Lower leg skin (tissue), 4 donors: ENCODE data around the gene HTR2B. TPM values are rescaled to one million over a fixed set of nuclear protein-coding genes. Genes with fewer than 3 reads are reported as not detected.

Experiments used
- DNase-seq, 2 donors: peaks; one replicate each; pipeline ENCODE4 v3.0.0-alpha.2; 2019; ENCODE audit warnings: low spot score in 2 of 2
- H3K4me3 ChIP-seq: fragments of 200-600 bp; sonication (generic); 2 replicates; pipeline ENCODE4 v1.5.1; 2017; ENCODE audit warnings: mild to moderate bottlenecking, low read depth; ENCODE audit not compliant: poor library complexity, severe bottlenecking
- POLR2A ChIP-seq, 2 donors: fragments of 450-650 bp; IDR thresholded peaks; one replicate each; pipeline ENCODE4 v1.6.1; 2016 to 2017; ENCODE audit warnings: antibody characterized with exemption in 2 of 2, mild to moderate bottlenecking in 1 of 2, moderate library complexity in 1 of 2
- WGBS, 2 donors: methylation state at CpG; one replicate each; pipeline ENCODE4 v1.1.5; 2018; 5-methylcytosine and 5-hydroxymethylcytosine counted together
- intact Hi-C: fragments of 100-400 bp; cut with DNase I; formaldehyde crosslinking; loops from one replicate; pipeline ENCODE4 v1.15.0; 2023; ENCODE audit warnings: low total_unique reads
- total RNA-seq, 4 donors: library from RNA; depleted of rRNA; stranded (reverse); fragments of >200 nt; gene quantifications; one replicate each; pipeline ENCODE4 v1.1.0, GENCODE V29; 2016
- TF ChIP-seq, protein P1 (sequence below), 3 donors: fragments of 450-650 bp; IDR thresholded peaks; one replicate each; pipeline ENCODE4 v1.5.1; 2016; ENCODE audit warnings: antibody characterized with exemption in 3 of 3, mild to moderate bottlenecking in 3 of 3, moderate library complexity in 2 of 3

The HTR2B gene
- total RNA-seq: under 1 TPM in 2 of 4 donors, not detected in 2; 0.10 to 0.46 TPM

DNA sequence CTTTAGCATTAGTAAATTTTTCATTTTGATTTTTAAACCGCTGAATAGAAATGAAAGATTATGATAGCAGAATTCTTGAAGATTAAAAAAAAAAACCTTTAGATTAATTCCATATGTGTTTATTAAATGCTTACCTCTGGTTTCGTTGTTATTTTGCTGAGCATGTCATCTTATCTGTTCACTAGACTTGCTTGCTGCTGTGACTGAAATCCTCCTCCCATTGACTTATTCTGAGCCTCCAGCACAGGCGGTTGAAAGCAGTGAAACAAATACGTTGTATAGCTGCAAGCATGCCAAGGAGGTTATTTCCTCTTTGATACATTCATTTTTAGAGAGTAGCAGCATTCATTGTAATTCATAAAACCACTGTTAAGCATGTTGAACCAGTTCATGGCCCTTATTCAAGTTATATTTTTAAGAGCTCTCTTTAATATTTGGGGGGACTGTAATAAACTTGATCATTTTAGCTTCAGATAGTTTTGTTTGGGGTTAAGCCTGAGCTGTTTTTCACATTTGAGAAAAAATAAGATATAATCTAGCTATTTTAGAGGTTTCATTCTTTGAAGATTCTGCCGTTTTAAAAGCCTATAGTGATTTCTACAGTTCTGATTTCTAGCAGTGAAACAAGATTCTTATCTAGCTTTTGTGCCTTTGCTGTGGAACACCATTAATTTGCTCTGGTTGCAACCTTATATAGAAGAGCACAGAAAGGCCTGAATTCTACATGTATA lies at the start of gene HTR2B:
TSS of gene HTR2B (minus strand) at position 205 of the 731 bp plus-strand sequence. CDS start 1,278 bp downstream, outside the sequence.
- no peak for DNase-seq
- H3K4me3 ChIP-seq: no peak within 1 kb of the TSS
- intact Hi-C loops: no loop called here
- WGBS, 2 donors: 48 to 58% methylated on average over 5 of the region's 5 CpGs
- TF ChIP-seq POLR2A (IDR thresholded peaks at IDR 0.05): no peak
- TF ChIP-seq, protein P1, sequence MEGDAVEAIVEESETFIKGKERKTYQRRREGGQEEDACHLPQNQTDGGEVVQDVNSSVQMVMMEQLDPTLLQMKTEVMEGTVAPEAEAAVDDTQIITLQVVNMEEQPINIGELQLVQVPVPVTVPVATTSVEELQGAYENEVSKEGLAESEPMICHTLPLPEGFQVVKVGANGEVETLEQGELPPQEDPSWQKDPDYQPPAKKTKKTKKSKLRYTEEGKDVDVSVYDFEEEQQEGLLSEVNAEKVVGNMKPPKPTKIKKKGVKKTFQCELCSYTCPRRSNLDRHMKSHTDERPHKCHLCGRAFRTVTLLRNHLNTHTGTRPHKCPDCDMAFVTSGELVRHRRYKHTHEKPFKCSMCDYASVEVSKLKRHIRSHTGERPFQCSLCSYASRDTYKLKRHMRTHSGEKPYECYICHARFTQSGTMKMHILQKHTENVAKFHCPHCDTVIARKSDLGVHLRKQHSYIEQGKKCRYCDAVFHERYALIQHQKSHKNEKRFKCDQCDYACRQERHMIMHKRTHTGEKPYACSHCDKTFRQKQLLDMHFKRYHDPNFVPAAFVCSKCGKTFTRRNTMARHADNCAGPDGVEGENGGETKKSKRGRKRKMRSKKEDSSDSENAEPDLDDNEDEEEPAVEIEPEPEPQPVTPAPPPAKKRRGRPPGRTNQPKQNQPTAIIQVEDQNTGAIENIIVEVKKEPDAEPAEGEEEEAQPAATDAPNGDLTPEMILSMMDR (IDR thresholded peaks at IDR 0.05): no peak

DNA sequence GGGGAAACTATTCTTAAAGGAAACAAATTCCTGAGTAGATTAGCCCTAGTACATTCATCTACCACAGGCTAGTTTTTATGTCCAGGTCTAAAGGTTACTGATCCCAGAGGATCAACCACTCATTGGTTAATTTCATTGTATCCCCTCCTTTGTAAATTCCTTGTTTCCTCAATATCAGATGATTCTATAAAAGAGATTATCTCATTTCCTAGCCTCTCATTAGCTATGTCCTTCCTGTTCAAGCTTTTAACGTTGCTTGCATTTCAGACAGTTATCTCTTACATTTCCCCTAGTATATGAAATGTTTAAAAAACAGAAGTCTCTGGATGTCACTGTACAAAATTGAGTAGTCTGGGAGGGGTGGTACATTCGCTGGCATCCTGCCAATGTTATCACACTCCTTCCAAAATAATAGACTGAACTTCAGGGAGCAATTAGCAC lies 49.4 kb upstream of the HTR2B start:
- TF ChIP-seq, protein P1 (IDR thresholded peaks at IDR 0.05): no peak
- no peak for TF ChIP-seq POLR2A (IDR thresholded peaks at IDR 0.05)
- H3K4me3 ChIP-seq: no peak overlapping the region
- DNase-seq: no peak
- 36 to 38% methylated on average over 2 of the region's 2 CpGs for WGBS, 2 donors
- intact Hi-C loops: no loop called here

DNA sequence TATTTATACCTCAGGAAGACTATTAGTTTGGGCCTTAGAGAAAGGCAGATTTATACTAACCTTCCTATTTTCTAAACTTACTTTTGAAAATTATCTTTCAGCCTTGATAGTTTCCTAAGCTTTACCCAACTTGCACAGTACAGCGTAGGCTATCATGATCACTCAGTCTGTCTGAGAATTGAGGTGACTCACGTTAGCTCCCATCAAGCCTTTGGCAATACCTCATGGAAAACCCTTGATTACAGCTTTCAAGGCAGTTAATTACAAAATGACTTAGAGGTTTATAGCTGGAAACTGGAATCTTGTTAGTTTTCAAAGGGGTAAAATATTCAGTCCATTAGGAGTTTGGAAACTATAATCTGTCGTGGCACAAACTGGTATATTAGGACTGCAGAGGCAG lies 47.2 kb upstream of the HTR2B start:
- DNase-seq: no peak
- 86 to 88% methylated on average over 3 of the region's 3 CpGs for WGBS, 2 donors
- H3K4me3 ChIP-seq: no peak overlapping the region
- TF ChIP-seq, protein P1 (IDR thresholded peaks at IDR 0.05): no peak
- no peak for TF ChIP-seq POLR2A (IDR thresholded peaks at IDR 0.05)
- intact Hi-C loops: no loop called here

DNA sequence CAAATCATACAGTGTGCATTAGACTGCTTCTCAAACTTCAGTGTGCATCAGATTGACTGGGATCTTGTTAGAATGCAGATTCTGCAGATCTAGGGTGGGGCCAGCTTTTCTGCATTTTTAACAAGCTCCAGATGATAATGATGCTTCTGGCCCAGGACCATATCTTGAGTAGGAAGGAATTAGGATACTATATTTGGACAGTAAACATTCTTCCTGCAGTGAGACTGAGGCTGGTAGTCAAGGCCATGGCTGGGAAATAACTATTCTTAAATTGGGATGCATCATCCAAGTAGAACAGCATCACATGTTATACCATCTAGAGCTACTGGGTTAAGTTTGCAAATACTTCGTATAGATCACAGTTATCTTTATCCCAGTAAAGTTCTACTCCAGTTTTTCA lies 45.2 kb upstream of the HTR2B start:
- intact Hi-C loops: no loop called here
- DNase-seq: no peak
- H3K4me3 ChIP-seq: no peak overlapping the region
- 79 to 81% methylated on average over 1 of the region's 1 CpG for WGBS, 2 donors
- TF ChIP-seq, protein P1 (IDR thresholded peaks at IDR 0.05): no peak
- no peak for TF ChIP-seq POLR2A (IDR thresholded peaks at IDR 0.05)

DNA sequence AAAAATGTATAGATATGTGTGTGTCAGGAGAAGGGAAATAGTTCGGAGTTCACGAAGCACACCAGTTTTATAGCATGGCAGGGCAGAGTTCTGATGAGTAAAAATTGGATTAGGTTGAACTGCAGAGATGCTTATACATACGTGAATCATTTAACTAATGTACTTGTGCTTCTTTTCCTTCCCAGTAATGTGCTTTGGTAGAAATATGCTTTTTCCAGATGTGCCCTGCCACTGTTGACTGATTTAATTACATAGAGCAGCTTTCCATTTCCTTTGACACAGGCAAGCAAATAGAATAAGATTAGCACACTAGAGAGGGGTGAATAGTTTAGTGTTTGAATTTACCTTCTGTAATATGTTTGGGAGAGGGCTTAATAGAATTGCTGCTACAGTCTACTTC lies 44.6 kb upstream of the HTR2B start:
- no peak for DNase-seq
- intact Hi-C loops: no loop called here
- WGBS, 2 donors: 61 to 86% methylated on average over 3 of the region's 3 CpGs
- TF ChIP-seq POLR2A (IDR thresholded peaks at IDR 0.05): no peak
- TF ChIP-seq, protein P1 (IDR thresholded peaks at IDR 0.05): no peak
- H3K4me3 ChIP-seq: no peak overlapping the region
